Activated CD8-positive, alpha-beta memory T cell treated with anti-CD3 and anti-CD28 coated beads, Interleukin-2, amount 10 ng/mL, durations not matched to agents 7 days and 5 days (primary cell): ENCODE measurements around the gene REM2. TPM values are rescaled to one million over a fixed set of nuclear protein-coding genes. Genes with fewer than 3 reads are reported as not detected.
"Not testable (repeated sequence)": the region's sequence is repeated elsewhere in the genome, so short reads cannot be mapped to it uniquely, and the experiment has no call there.

Experiments
- ATAC-seq: fragments of 150-1000 bp; cut with Tn5 transposase; one replicate; pipeline ENCODE4 v1.10.0; 2021; ENCODE audit warnings: moderate library complexity
- CTCF ChIA-PET: fragments of 350-600 bp; sonication (Branson Sonifier 250); formaldehyde crosslinking; loops from one replicate; lab custom pipeline; 2021; ENCODE audit warnings: antibody characterized with exemption; lab: Charles Lee
- DNase-seq: peaks from one replicate; pipeline ENCODE4 v3.0.0-alpha.2; 2020
- H3K27ac Mint-ChIP-seq: one replicate; pipeline ENCODE4 v1.8.0; 2021; ENCODE audit warnings: mild to moderate bottlenecking, mixed read lengths
- H3K27me3 Mint-ChIP-seq: one replicate; pipeline ENCODE4 v1.8.0; 2021; ENCODE audit warnings: mixed read lengths
- H3K36me3 Mint-ChIP-seq: one replicate; pipeline ENCODE4 v1.8.0; 2021; ENCODE audit warnings: mild to moderate bottlenecking, mixed read lengths
- H3K4me1 Mint-ChIP-seq: one replicate; pipeline ENCODE4 v1.8.0; 2021; ENCODE audit warnings: mixed read lengths
- H3K4me3 Mint-ChIP-seq: one replicate; pipeline ENCODE4 v1.8.0; 2021; ENCODE audit warnings: mild to moderate bottlenecking, moderate library complexity, mixed read lengths
- H3K9me3 Mint-ChIP-seq: one replicate; pipeline ENCODE4 v1.8.0; 2022; ENCODE audit warnings: low read depth, mixed read lengths
- total RNA-seq, 2 experiments: library from RNA; stranded (reverse); gene quantifications; one replicate each; pipeline ENCODE4 v1.2.3, GENCODE V29; 2021

The REM2 gene
- total RNA-seq, 2 experiments from 2014 or later: 0.26 to 0.93 TPM

- peaks cover 4% of the 10 kb centered on the region for H3K36me3 Mint-ChIP-seq
- H3K4me3 Mint-ChIP-seq: no peak overlapping the region
- H3K9me3 Mint-ChIP-seq: peaks cover 2% of the 10 kb centered on the region
- ATAC-seq: no peak
- CTCF ChIA-PET: interaction anchor here (0.6 to 10.2 kb wide), 35 partner anchors 10 to 1001 kb away, joined by 3 to 239 read pairs (median 5); partner anchors contain the start of genes ABHD4, DAD1, LRP10 and MMP14
- no peak overlapping the region for H3K27ac Mint-ChIP-seq
- peaks cover 27% of the 10 kb centered on the region for H3K27me3 Mint-ChIP-seq
- DNase-seq: no peak
- H3K4me1 Mint-ChIP-seq: peaks cover 34% of the 10 kb centered on the region
These were observed 30.5 kb upstream of the REM2 start for GRCh38 chr14:22852599-22852939.

- Mint-ChIP-seq H3K27ac (peak overlapping the region; percentile 79), H3K4me3 (peak overlapping the region; percentile 70), H3K9me3 (peaks cover 2% of the 10 kb centered on the region), H3K36me3 (peaks cover 4% of the 10 kb centered on the region), H3K4me1 (peaks cover 37% of the 10 kb centered on the region), H3K27me3 (peaks cover 32% of the 10 kb centered on the region)
- peak; percentile 87 for ATAC-seq
- DNase-seq: peak; percentile 93
- CTCF ChIA-PET: interaction anchor here (0.6 to 10.2 kb wide), 39 partner anchors 10 to 1002 kb away, joined by 3 to 239 read pairs (median 5); partner anchors contain the start of genes ABHD4, DAD1, LRP10 and MMP14
These were observed 29.9 kb upstream of the REM2 start for GRCh38 chr14:22852940-22853767.

GRCh38 chr14:22854296-22854695, 28.7 kb upstream of the REM2 start:
- DNase-seq, H3K4me3 Mint-ChIP-seq, H3K27ac Mint-ChIP-seq, H3K9me3 Mint-ChIP-seq, H3K36me3 Mint-ChIP-seq, ATAC-seq: not testable (repeated sequence)
- CTCF ChIA-PET: interaction anchor here (0.6 to 10.2 kb wide), 25 partner anchors 10 to 354 kb away, joined by 3 to 239 read pairs (median 9); partner anchors contain the start of genes ABHD4, LRP10, MMP14 and MRPL52
- H3K4me1 Mint-ChIP-seq: peaks cover 45% of the 10 kb centered on the region
- peaks cover 31% of the 10 kb centered on the region for H3K27me3 Mint-ChIP-seq

- Mint-ChIP-seq H3K4me3 (no peak overlapping the region), H3K27me3 (peaks cover 37% of the 10 kb centered on the region), H3K36me3 (peaks cover 8% of the 10 kb centered on the region), H3K27ac (no peak overlapping the region), H3K9me3 (peaks cover 2% of the 10 kb centered on the region), H3K4me1 (peaks cover 45% of the 10 kb centered on the region)
- ATAC-seq: no peak
- DNase-seq: no peak
- CTCF ChIA-PET: interaction anchor here (0.6 to 10.2 kb wide), 21 partner anchors 9 to 355 kb away, joined by 3 to 239 read pairs (median 5); partner anchors contain the start of genes ABHD4, LRP10, MMP14 and MRPL52
These were observed 27.9 kb upstream of the REM2 start for GRCh38 chr14:22854963-22855724.

GRCh38 chr14:22856428-22856827, 26.6 kb upstream of the REM2 start:
- ATAC-seq (no peak), DNase-seq (no peak)
- Mint-ChIP-seq H3K36me3 (peaks cover 10% of the 10 kb centered on the region), H3K27ac (no peak overlapping the region), H3K4me1 (peaks cover 39% of the 10 kb centered on the region), H3K27me3 (peaks cover 47% of the 10 kb centered on the region), H3K4me3 (no peak overlapping the region), H3K9me3 (peaks cover 4% of the 10 kb centered on the region)
- CTCF ChIA-PET: interaction anchor here (1.2 to 10.2 kb wide), 5 partner anchors 16 to 286 kb away, joined by 3 to 239 read pairs (median 57); partner anchors contain the start of genes LRP10 and MRPL52

- not testable (repeated sequence) for DNase-seq, H3K27ac Mint-ChIP-seq, H3K4me3 Mint-ChIP-seq, ATAC-seq
- Mint-ChIP-seq H3K36me3 (peaks cover 19% of the 10 kb centered on the region), H3K27me3 (peaks cover 51% of the 10 kb centered on the region), H3K9me3 (peaks cover 11% of the 10 kb centered on the region), H3K4me1 (peaks cover 17% of the 10 kb centered on the region)
- CTCF ChIA-PET: interaction anchor here (1.0 to 9.0 kb wide), 8 partner anchors 7 to 290 kb away, joined by 3 to 61 read pairs (median 6); partner anchors contain the start of genes LRP10 and PRMT5
These were observed 22.6 kb upstream of the REM2 start for GRCh38 chr14:22860377-22860776.

GRCh38 chr14:22861651-22862050, 21.4 kb upstream of the REM2 start:
- no peak for DNase-seq
- H3K27me3 Mint-ChIP-seq: peaks cover 43% of the 10 kb centered on the region
- H3K4me1 Mint-ChIP-seq: peaks cover 14% of the 10 kb centered on the region
- peaks cover 16% of the 10 kb centered on the region for H3K36me3 Mint-ChIP-seq
- no peak overlapping the region for H3K4me3 Mint-ChIP-seq
- H3K9me3 Mint-ChIP-seq: peaks cover 9% of the 10 kb centered on the region
- no peak overlapping the region for H3K27ac Mint-ChIP-seq
- CTCF ChIA-PET: interaction anchor here (0.6 to 9.0 kb wide), 7 partner anchors 9 to 120 kb away, joined by 3 to 61 read pairs (median 5); partner anchors contain the start of genes AJUBA and LRP10
- ATAC-seq: no peak

GRCh38 chr14:22864979-22865378, 18.0 kb upstream of the REM2 start:
- peaks cover 1% of the 10 kb centered on the region for H3K4me1 Mint-ChIP-seq
- H3K27ac Mint-ChIP-seq: no peak overlapping the region
- ATAC-seq: no peak
- peaks cover 22% of the 10 kb centered on the region for H3K27me3 Mint-ChIP-seq
- peaks cover 11% of the 10 kb centered on the region for H3K36me3 Mint-ChIP-seq
- no peak overlapping the region for H3K4me3 Mint-ChIP-seq
- no peak for DNase-seq
- peaks cover 9% of the 10 kb centered on the region for H3K9me3 Mint-ChIP-seq
- CTCF ChIA-PET: interaction anchor here (1.3 to 9.0 kb wide), 2 partner anchors 12 to 42 kb away, joined by 4 to 45 read pairs; no protein-coding TSS in a partner anchor

- Mint-ChIP-seq H3K27me3 (peaks cover 18% of the 10 kb centered on the region), H3K4me1 (peaks cover 9% of the 10 kb centered on the region), H3K27ac (no peak overlapping the region), H3K36me3 (peaks cover 10% of the 10 kb centered on the region), H3K4me3 (no peak overlapping the region), H3K9me3 (peaks cover 9% of the 10 kb centered on the region)
- CTCF ChIA-PET: interaction anchor here (0.6 to 9.0 kb wide), 7 partner anchors 13 to 307 kb away, joined by 3 to 45 read pairs (median 3); partner anchors contain the start of genes RBM23 and REM2
- ATAC-seq: no peak
- no peak for DNase-seq
These were observed 17.3 kb upstream of the REM2 start for GRCh38 chr14:22865424-22866405.

- Mint-ChIP-seq H3K27ac (no peak overlapping the region), H3K4me3 (no peak overlapping the region), H3K27me3 (peaks cover 7% of the 10 kb centered on the region), H3K9me3 (peaks cover 2% of the 10 kb centered on the region), H3K4me1 (peaks cover 12% of the 10 kb centered on the region), H3K36me3 (peaks cover 4% of the 10 kb centered on the region)
- ATAC-seq (no peak), DNase-seq (no peak)
- CTCF ChIA-PET: interaction anchor here (1.0 to 9.0 kb wide), 5 partner anchors 14 to 51 kb away, joined by 3 to 45 read pairs (median 3); partner anchors contain the start of genes RBM23 and REM2
These were observed 16.1 kb upstream of the REM2 start for GRCh38 chr14:22866874-22867273.

- Mint-ChIP-seq H3K27me3 (no peaks in the 10 kb centered on the region), H3K27ac (peak overlapping the region; percentile 98), H3K4me3 (peak overlapping the region; percentile 88), H3K4me1 (peaks cover 30% of the 10 kb centered on the region), H3K9me3 (no peaks in the 10 kb centered on the region), H3K36me3 (peaks cover 15% of the 10 kb centered on the region)
- CTCF ChIA-PET: interaction anchor here (0.6 to 5.6 kb wide), 12 partner anchors 10 to 312 kb away, joined by 3 to 126 read pairs (median 24); partner anchors contain the start of genes OXA1L, PRMT5, RBM23 and REM2
- DNase-seq: no peak
- peak; percentile 50 for ATAC-seq
These were observed 12.2 kb upstream of the REM2 start for GRCh38 chr14:22870811-22871223.
